Limb (tissue), 2 donors: ENCODE data around the gene BRF1.

ENCODE experiments used
- DNase-seq, 2 donors: peaks; one replicate each; pipeline ENCODE4 v3.0.0-alpha.2; 2016; ENCODE audit errors: extremely low spot score in 2 of 2

The BRF1 gene

GRCh38 chr14:105212541-105213300, 88.1 kb downstream of the BRF1 start:
- DNase-seq = no peak

GRCh38 chr14:105211758-105212089, 89.1 kb downstream of the BRF1 start:
- DNase-seq = no peak

GRCh38 chr14:105211086-105211757, 89.6 kb downstream of the BRF1 start:
- no peak for DNase-seq

GRCh38 chr14:105210266-105211025, 90.4 kb downstream of the BRF1 start:
- DNase-seq = no peak

GRCh38 chr14:105209646-105210045, 91.2 kb downstream of the BRF1 start:
- DNase-seq = no peak

GRCh38 chr14:105209091-105209490, 91.7 kb downstream of the BRF1 start:
- DNase-seq = no peak

GRCh38 chr14:105208738-105209075, 92.1 kb downstream of the BRF1 start:
- DNase-seq = no peak

GRCh38 chr14:105207996-105208737, 92.6 kb downstream of the BRF1 start:
- DNase-seq = peak in 1 of 2 donors; percentile 32

- no peak for DNase-seq
These were observed 93.3 kb downstream of the BRF1 start for GRCh38 chr14:105207460-105207901.

GRCh38 chr14:105206873-105207272, 93.9 kb downstream of the BRF1 start:
- no peak for DNase-seq

- no peak for DNase-seq
These were observed 95.1 kb downstream of the BRF1 start for GRCh38 chr14:105205673-105206208.

GRCh38 chr14:105204931-105205672, 95.7 kb downstream of the BRF1 start:
- no peak for DNase-seq

- no peak for DNase-seq
These were observed 96.4 kb downstream of the BRF1 start for GRCh38 chr14:105204206-105204930.

- no peak for DNase-seq
These were observed 97.1 kb downstream of the BRF1 start for GRCh38 chr14:105203701-105204100.

- peak in 1 of 2 donors; percentile 88 for DNase-seq
These were observed 97.7 kb downstream of the BRF1 start for GRCh38 chr14:105203057-105203531.

- no peak for DNase-seq
These were observed 98.8 kb downstream of the BRF1 start for GRCh38 chr14:105201925-105202513.

GRCh38 chr14:105201156-105201924, 99.5 kb downstream of the BRF1 start:
- no peak for DNase-seq

- DNase-seq = no peak
These were observed 100.2 kb downstream of the BRF1 start for GRCh38 chr14:105200641-105201040.

- no peak for DNase-seq
These were observed 100.7 kb downstream of the BRF1 start for GRCh38 chr14:105200074-105200473.
